SK-N-SH treated with all-trans-retinoic acid at 6 μM for 48 hours (cell line): Measurements from ENCODE around the gene C18orf63.

Source experiments
- GLIS3 ChIP-seq: fragments of 250-450 bp; sonication (Bioruptor Pico); IDR thresholded peaks from 2 replicates; pipeline ENCODE4 v1.5.0; 2020; ENCODE audit warnings: mild to moderate bottlenecking, moderate library complexity
- ZC3H10 ChIP-seq: fragments of 250-450 bp; sonication (Bioruptor Pico); IDR thresholded peaks from 2 replicates; pipeline ENCODE4 v1.5.1; 2021; ENCODE audit warnings: mild to moderate bottlenecking, moderate library complexity
- TF ChIP-seq, protein P1 (sequence below): fragments of 250-450 bp; sonication (Bioruptor Pico); IDR thresholded peaks from 2 replicates; pipeline ENCODE4 v1.8.0; 2020; ENCODE audit warnings: mild to moderate bottlenecking, moderate library complexity, borderline replicate concordance
- TF ChIP-seq, protein P2 (sequence below): fragments of 250-450 bp; sonication (Bioruptor Pico); IDR thresholded peaks from 2 replicates; pipeline ENCODE4 v1.5.1; 2020; ENCODE audit warnings: low read depth, mild to moderate bottlenecking, moderate library complexity

DNA sequence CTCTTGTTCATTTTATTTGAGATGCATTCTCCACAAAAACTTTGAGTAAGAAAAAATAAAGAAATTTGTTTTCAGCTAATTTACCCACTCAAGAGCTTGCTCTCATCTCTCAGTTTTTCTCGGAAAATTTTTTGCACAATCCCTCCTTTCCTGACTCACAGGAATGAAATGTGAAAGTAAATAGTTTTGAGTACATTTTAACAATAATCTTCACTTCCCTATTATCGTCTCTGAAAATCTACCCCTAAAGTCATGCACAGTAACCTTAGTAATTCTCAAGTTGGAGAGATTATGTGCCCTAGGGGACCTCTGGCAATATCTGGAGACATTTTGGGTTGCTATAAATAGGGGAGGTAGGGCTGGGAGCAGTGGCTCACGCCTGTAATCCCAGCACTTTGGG, 26.5 kb upstream of the C18orf63 start:
- TF ChIP-seq, protein P1, sequence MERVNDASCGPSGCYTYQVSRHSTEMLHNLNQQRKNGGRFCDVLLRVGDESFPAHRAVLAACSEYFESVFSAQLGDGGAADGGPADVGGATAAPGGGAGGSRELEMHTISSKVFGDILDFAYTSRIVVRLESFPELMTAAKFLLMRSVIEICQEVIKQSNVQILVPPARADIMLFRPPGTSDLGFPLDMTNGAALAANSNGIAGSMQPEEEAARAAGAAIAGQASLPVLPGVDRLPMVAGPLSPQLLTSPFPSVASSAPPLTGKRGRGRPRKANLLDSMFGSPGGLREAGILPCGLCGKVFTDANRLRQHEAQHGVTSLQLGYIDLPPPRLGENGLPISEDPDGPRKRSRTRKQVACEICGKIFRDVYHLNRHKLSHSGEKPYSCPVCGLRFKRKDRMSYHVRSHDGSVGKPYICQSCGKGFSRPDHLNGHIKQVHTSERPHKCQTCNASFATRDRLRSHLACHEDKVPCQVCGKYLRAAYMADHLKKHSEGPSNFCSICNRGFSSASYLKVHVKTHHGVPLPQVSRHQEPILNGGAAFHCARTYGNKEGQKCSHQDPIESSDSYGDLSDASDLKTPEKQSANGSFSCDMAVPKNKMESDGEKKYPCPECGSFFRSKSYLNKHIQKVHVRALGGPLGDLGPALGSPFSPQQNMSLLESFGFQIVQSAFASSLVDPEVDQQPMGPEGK (CRISPR knock-in tag), result no peak
- TF ChIP-seq, protein P2, sequence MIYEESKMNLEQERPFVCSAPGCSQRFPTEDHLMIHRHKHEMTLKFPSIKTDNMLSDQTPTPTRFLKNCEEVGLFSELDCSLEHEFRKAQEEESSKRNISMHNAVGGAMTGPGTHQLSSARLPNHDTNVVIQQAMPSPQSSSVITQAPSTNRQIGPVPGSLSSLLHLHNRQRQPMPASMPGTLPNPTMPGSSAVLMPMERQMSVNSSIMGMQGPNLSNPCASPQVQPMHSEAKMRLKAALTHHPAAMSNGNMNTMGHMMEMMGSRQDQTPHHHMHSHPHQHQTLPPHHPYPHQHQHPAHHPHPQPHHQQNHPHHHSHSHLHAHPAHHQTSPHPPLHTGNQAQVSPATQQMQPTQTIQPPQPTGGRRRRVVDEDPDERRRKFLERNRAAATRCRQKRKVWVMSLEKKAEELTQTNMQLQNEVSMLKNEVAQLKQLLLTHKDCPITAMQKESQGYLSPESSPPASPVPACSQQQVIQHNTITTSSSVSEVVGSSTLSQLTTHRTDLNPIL (CRISPR knock-in tag), result no peak
- TF ChIP-seq GLIS3 (no peak), ZC3H10 (CRISPR knock-in tag) (no peak)
